Measurements from ENCODE around the gene PPM1B.

DNA sequence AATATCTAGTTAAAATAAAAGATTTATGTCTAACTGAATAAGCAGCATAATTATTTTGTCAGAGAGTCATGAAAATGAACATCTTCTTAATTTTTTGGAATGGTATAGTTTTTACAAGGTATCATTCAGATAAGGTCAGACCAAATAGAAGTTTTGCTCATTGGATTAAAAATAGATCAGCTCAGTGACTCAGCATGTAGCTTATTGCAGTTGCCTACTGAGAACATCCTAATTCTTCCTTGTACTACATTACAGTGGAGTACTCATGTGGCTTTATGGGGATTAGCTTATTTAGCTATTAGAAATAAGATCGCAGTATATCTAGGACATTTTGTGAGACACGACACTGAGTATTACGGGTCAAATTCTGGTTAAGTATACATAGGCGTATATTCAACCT, 38.2 kb upstream of the PPM1B start:
- TF ChIP-seq, protein P1, sequence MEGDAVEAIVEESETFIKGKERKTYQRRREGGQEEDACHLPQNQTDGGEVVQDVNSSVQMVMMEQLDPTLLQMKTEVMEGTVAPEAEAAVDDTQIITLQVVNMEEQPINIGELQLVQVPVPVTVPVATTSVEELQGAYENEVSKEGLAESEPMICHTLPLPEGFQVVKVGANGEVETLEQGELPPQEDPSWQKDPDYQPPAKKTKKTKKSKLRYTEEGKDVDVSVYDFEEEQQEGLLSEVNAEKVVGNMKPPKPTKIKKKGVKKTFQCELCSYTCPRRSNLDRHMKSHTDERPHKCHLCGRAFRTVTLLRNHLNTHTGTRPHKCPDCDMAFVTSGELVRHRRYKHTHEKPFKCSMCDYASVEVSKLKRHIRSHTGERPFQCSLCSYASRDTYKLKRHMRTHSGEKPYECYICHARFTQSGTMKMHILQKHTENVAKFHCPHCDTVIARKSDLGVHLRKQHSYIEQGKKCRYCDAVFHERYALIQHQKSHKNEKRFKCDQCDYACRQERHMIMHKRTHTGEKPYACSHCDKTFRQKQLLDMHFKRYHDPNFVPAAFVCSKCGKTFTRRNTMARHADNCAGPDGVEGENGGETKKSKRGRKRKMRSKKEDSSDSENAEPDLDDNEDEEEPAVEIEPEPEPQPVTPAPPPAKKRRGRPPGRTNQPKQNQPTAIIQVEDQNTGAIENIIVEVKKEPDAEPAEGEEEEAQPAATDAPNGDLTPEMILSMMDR (conservative IDR thresholded peaks at IDR 0.05; ENCODE audit: low read depth in 2 of 2): no peak
- TF ChIP-seq EZH2 (IDR thresholded peaks at IDR 0.05; ENCODE audit: low read depth, unreplicated experiment) (no peak), POLR2AphosphoS5 (IDR thresholded peaks at IDR 0.05; ENCODE audit: low read depth) (no peak)

Measured in GM23338 (cell line).